Daoy (cell line): ENCODE results near the gene ATP8A1. TPM values are rescaled to one million over a fixed set of nuclear protein-coding genes. Genes with fewer than 3 reads are reported as not detected.

Experiments used
- DNase-seq: peaks from one replicate; pipeline ENCODE4 v3.0.0-alpha.2; 2015; ENCODE audit warnings: low read depth
- total RNA-seq: library from RNA; depleted of rRNA; stranded (reverse); fragments of >200 nt; shearing (Covaris generic); gene quantifications from 2 replicates; pipeline ENCODE4 v1.2.3, GENCODE V29; 2014

Gene ATP8A1
- total RNA-seq, 1 experiment from 2014 or later = 1.7 TPM

DNA sequence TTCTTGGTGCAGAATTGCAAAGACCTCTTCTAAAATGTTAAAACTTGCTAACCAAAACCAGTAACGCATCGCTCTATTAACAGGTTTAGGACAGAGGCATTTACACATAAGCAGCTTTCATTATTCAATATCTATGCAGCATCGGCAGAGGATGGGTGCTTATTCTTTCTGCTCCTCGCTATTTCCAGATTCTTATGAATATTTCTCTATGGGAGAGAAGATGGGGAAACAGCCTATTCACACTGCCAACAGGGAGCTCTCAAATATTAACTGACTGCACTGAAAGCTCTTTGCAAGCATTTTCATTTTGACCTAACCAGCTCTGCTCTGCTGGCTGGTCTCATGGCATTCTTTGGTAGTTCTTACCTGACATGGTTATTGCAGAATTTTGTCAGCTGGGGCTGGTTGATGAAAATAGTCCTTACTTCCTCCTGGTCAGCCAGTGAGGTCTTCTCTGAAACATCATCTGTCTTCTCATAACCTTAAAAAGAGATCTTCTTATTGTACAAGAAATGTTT is 30.2 kb downstream of the ATP8A1 start:
- DNase-seq = no peak

- DNase-seq = no peak
Measured at GRCh38 chr4:42625329-42625728, 31.6 kb downstream of the ATP8A1 start.

GRCh38 chr4:42624551-42624950 is 32.4 kb downstream of the ATP8A1 start:
- no peak for DNase-seq

DNA sequence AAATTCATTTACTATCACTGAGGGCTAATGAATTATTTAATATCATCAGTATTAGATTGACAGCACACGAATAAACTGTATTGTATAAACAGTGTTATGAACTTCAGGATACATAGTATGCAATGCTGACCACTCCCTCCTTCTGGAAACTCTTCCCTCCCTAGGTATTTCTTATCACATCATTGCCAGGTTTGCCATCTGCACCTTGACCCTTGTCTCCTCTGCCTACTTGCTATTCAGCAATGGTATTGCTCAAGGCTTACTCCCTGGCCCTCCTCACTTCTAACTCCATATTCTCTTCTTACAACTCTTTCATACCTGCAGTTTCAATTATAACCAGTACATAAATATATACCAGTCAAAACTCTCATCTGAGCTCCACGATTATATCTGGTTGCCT is 38.9 kb downstream of the ATP8A1 start:
- no peak for DNase-seq

DNA sequence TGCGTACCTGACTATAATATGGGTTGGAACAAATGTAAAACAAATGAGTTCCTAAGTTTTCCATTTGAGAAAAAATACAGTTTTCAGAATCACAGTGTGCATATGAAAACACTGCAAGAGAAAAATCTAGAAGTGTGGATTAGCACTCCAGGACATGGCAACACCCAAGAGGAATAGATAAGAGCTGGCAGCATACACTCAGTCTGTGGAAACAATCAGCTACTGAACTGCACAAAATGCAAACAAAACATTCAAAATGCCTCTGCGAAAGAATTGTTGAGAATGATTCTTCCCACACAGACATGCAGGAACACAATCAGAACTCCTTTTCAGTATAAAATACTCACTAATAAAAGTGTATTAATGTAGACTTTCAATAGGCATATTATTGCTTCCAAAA is 39.9 kb downstream of the ATP8A1 start:
- no peak for DNase-seq

DNA sequence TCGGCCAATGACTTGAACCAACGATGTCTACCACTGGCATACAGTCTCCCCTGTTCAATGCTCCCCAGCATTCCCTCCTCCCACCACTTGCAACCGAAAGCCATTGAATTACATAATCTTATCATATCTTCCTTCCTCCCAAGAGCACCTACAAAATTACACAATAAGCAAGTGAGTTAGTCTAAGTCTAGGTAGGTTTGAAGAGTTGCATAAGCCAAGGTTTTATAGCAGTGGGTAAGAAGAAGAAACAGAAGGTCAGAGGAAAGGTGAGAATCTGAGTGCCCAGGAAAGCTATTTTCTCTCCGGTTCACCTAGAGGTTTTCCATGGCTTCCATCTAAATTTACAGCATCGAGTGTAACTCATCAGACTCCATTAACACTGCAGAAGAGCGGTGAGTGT is 40.3 kb downstream of the ATP8A1 start:
- DNase-seq = no peak

DNA sequence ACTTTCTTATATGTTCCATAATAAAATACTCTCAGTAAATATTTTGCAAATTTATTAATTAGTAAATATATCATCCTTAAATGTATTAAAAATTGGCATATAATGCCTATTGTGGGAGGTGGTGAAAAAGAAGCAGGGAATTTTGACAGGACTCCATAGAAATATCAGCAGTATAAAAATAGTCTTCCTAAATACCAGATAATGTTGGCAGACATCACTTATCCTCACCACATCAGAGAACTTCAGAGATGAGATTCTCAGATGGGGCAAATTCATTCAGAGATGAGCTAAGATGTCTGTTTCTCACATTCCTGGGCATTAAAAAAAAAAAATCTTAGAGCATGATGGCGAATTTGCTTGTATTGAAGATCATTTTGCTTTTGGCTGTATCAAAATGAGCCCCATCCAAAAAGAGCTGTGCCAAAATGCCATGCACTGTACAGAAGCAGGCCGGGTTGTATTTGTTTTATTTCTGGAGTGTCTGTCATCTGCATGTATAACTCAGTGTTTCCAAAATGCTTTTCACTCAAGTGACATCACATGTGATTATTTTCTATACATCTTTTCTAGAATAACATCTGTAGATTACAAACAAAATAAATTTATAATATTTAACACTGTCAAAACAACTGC is 41.7 kb downstream of the ATP8A1 start:
- no peak for DNase-seq

- DNase-seq = no peak
Measured at GRCh38 chr4:42612898-42613297, 44.0 kb downstream of the ATP8A1 start.

GRCh38 chr4:42610941-42611340 is 46.0 kb downstream of the ATP8A1 start:
- DNase-seq = no peak

- no peak for DNase-seq
Measured at GRCh38 chr4:42609051-42609450, 47.9 kb downstream of the ATP8A1 start.

DNA sequence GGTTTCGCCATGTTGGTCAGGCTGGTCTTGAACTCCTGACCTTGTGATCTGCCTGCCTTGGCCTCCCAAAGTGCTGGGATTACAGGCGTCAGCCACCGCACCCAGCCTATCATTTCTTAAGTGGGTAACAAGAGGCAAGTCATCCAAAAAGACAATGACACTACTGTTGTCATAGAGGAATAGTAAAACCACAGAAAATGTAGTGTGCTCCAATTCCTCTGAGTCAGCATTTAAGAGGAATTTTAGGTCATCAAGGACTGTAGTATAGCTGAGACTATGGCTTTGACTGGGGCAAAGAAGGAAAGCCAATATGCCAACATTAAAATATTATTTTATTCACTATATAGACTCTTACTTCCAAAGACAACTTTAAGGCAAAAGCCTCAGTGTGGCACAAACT is 48.4 kb downstream of the ATP8A1 start:
- DNase-seq = no peak

- no peak for DNase-seq
Measured at GRCh38 chr4:42607011-42607726, 49.7 kb downstream of the ATP8A1 start.

DNA sequence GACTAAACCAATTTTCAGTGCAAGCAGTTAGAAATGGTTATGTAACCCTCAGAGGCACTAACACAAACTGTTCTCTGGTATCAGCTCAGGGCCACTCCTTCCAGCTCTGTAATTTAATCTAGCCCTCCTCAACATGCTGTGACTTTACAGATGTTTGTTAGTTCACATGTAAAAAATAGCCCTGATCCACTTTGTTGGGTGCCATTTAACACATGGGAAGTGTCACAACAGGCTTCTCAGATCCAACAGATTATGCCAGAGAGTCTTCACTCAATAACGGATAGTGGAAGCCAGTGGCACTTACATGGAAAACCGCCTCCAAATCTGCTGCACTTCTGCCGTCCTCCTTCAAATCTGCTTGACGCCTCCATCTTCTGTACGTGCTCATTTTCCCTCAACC is 51.6 kb downstream of the ATP8A1 start:
- DNase-seq = no peak

DNA sequence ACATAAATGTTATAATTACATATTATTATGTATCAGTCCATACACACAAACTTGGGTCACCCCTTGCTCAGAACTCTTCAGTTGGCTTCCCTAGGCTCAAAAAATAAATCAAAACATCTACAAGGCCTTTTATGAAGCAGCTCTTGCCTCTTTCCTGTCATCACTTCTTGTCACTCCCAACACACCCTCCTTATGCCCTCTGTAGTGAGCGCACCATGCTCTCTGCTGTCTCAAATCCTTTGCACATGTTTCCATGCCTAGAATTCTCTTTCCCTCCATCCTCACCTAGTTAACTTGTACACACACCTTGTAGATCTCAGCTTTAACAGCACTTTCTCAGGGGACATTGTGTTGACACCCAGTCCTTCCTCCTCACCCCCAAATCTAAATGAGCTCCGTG is 53.0 kb downstream of the ATP8A1 start:
- no peak for DNase-seq

GRCh38 chr4:42600578-42600977 is 56.3 kb downstream of the ATP8A1 start:
- no peak for DNase-seq

GRCh38 chr4:42596918-42597317 is 60.0 kb downstream of the ATP8A1 start:
- no peak for DNase-seq

DNA sequence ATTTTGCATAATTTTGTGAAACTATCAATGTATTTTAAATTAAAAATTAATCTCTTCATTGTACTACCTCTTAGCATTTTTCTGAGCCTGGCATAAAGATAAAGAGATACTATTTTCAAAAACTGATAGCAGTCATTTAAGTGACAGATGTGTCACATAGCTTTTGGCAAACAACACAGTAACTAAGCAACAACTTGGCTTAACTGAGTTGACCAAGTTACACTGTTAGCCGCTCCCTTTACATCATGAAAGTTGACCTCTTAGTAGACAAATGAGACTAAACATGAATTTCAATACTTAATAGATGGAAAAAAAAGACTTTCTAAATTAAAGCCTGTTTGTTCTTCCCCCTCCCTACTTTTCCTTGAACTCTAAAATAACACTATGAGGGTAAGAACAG is 62.0 kb downstream of the ATP8A1 start:
- no peak for DNase-seq

DNA sequence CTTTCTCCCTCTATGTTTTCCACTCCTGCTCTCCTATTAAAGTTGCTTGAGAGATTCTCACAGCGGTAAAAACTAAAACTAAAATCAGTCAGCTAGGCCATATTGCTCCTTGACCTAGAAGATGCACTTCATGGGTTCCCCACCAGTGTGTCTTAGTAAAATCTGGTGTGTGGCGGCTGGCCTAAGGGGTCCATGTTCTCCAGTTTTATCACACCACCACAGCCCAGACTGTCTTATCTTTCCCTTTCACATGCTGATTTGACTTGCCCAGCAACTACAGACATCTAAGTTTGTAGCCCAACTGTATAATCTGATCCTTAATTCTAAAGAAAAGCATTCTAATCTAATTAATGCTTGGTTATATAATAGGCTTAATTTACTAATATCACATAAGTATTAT is 68.0 kb downstream of the ATP8A1 start:
- DNase-seq = no peak

- no peak for DNase-seq
Measured at GRCh38 chr4:42586775-42587174, 70.1 kb downstream of the ATP8A1 start.

DNA sequence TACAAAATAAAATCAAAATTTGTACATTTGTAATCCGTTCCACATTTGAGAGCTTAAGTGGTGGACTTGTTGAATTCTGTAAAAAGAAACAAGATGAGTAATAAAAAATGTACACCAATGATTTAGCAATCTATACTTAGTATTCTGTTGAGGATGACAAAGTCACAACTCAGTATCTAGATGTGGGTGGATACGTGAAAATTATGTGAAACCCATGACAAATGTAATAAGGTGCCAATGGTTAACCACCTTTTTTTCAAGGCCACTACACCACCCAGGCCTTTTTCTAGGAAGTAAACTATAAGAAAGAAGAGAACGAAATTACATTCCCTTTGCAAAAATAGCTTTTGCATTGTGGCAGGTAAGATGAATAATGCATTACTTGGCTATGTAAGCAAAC is 77.0 kb downstream of the ATP8A1 start:
- no peak for DNase-seq

DNA sequence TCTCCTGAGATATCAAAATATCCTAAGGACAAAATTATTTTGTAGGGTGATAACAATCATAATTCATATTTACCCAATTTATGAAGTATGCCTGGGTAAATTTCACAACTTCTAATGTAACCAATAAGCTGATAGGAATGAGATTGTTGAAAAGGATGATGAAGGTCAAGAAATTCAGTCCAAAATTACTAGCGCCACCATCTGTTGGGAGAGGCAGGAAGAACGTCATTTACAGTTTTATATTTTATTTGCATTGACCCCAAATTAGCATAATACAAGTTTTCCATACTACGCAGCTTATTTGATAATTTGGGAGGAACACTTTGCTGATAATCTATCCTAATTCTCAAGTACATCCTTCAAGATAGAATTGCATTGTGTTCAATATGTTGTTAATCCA is 78.7 kb downstream of the ATP8A1 start:
- no peak for DNase-seq

- no peak for DNase-seq
Measured at GRCh38 chr4:42574870-42575430, 82.0 kb downstream of the ATP8A1 start.

DNA sequence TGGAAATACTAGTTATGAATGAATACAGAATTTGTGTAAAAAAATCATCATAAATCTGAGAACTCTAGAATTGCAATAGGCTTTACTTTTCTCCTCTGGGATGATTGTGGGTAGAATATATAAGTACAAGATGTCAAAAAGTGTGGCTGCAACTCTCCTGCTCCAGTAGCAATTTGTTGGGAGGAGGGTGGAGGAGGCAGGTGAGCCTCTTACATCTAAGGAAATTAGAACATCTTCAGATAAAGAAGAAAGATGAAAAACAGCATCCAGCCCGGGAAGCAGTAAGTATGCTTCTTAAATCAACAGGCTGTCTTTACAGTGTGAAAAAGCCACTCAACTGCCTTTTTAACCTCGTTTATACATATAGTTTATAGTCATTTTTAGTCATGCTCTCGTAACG is 83.7 kb downstream of the ATP8A1 start:
- no peak for DNase-seq
